Spleen (tissue), 7 donors: Measurements from ENCODE around the gene CD68.

Source experiments
- CTCF ChIP-seq, 11 experiments: fragments of 200-600 bp in 7 of 11; fragments of 450-650 bp in 4 of 11; sonication (generic) in 4 of 11; IDR thresholded peaks in 8 of 11; conservative IDR thresholded peaks in 3 of 11; 1 replicate in 7 of 11; 2 replicates in 4 of 11; pipeline versions ENCODE4 v1.4.0 to v1.8.0; 2016 to 2021; ENCODE audit warnings: antibody characterized with exemption in 11 of 11, inconsistent platforms in 4 of 11, mild to moderate bottlenecking in 1 of 11
- POLR2A ChIP-seq, 3 donors: fragments of 450-650 bp; IDR thresholded peaks; one replicate each; pipeline ENCODE4 v1.5.1; 2017; ENCODE audit warnings: antibody characterized with exemption in 3 of 3, mild to moderate bottlenecking in 1 of 3
- POLR2AphosphoS5 ChIP-seq, 3 donors: sonication (generic); formaldehyde crosslinking; IDR thresholded peaks; one replicate each; pipeline ENCODE4 v1.5.1; 2017; ENCODE audit warnings: antibody characterized with exemption in 3 of 3
- donor health status: DM: no; HTN: no; CAD: no; lungs with moderate emphysema.
- donor health status: DM: no; HTN: no; CAD: no.
- donor health status: DM: no; HTN: no; CAD: no.

- no peak for TF ChIP-seq CTCF (IDR thresholded peaks at IDR 0.05 in 8 of 11, conservative IDR thresholded peaks at IDR 0.05 in 3 of 11)
- TF ChIP-seq POLR2AphosphoS5 (IDR thresholded peaks at IDR 0.05) = no peak
- no peak for TF ChIP-seq POLR2A (IDR thresholded peaks at IDR 0.05)
These were observed 3.5 kb upstream of the CD68 start for GRCh38 chr17:7575959-7576358.
